NCI-H82 (cell line): ENCODE measurements around the gene KRT78.
"Not testable (repeated sequence)": the region's sequence is repeated elsewhere in the genome, so short reads cannot be mapped to it uniquely, and the experiment has no call there.

Source experiments
- DNase-seq: peaks from one replicate; lab custom pipeline; 2025; lab: John Stamatoyannopoulos, UW

The KRT78 gene

DNA sequence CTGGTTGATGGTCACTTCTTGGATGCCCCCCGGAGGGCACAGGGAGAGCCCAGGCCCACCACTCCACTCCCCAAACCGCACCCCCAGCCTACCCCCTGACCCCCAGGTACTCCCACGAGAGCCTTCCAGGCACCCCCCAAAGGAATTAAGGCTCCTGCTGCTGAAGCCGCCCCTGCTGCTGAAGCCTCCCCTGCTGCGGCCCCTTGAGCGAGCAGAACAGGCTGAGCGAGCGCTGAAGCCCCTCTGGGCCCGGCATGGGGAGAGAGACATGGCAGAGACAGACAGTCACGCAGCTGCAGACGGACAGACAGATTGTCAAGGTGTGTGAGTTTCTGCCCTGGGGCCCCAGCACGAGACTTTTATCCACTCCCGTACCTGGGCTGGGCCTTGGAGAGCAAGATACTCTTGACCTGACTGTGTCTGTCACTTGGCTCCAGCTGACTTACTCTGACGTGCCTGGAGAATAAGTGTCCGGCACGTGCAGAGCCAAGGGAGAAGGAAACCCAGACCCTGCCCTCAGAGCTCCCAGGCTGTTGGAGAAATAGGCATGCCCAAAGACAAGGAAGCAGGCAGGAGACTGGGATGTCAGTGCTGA, at the start of gene KRT78:
Gene KRT78, minus strand, starts transcription at position 334 of the 595 bp plus-strand sequence. Its CDS starts 64 bp downstream, at position 270.
- DNase-seq = no peak

DNA sequence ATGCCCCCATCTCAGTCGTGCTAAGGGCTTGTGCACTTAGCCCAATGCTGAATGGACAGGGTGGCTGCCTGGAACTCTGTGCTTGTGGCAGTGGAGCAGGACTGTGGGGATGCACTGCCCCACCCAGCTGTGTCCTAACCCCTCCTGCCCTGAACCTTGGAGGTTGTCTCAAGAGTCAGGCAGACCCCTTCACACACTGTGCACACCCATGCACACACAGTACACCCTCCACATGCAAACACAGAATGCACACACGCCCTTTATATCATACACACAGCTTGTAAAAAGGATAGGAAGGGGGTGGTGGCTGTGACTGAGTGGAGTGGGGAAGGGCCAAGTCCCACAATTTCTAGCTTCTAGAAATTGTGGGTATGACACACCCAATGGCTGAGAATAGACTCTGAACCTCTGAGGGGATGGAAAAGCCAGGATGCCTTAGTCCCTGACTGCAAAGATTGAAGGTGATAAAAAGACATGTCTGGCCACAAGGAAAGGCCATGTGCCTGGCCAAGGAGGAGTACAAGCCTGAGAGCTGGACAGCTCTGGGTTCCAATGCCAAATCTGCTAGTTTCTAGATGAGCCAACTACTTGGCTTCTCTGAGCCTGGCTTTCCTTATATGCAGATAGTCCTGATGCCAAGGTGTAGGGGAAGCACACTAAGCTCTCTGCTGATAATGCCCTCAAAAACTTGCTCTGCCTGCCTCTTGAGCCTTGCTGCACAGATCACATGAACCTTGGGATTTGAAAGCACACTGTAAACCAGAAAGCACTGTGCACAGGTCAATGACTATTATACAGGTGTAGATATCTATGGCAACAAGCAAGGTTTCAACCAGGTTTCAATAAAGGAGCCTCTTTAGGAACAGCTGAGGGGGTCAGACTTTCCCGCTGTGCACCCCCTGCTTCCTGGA, 47.7 kb upstream of the KRT78 start:
- DNase-seq = no peak

- no peak for DNase-seq
Observed at GRCh38 chr12:52895726-52896189, 47.0 kb upstream of the KRT78 start.

- DNase-seq = no peak
Observed at GRCh38 chr12:52892974-52893373, 44.2 kb upstream of the KRT78 start.

DNA sequence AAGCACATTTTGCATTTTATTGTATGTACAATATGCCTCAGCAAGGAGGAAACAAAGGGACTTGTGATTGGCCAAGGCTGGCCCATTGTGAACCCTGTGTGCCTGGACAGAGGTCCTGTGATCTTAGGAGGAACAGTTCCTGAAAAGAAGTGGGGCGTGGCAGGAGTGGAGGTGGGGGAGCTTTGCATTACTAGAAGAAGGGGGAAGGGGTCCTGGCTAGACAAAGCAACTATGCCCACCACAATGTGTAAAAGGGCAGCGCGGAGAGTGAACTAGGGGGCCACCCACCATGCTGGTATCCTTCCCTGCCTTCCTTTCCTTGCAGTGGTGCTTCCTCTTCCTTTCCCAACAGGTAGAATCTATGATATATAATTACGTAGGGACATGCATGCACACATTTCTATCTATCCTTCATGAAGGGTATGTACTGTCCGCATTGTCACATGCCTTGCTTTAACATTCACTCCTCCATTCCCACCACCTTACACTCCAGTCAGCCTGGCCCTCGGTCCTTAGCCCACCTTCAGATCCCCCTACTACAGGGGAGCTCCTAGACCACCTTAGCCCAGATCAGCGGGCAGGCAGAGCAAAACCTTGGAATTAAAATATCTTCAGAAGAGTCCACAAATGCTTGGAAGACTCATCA, 43.5 kb upstream of the KRT78 start:
- no peak for DNase-seq

- no peak for DNase-seq
Observed at GRCh38 chr12:52891044-52891443, 42.2 kb upstream of the KRT78 start.

- DNase-seq = no peak
Observed at GRCh38 chr12:52890417-52890816, 41.6 kb upstream of the KRT78 start.

GRCh38 chr12:52884526-52885293, 35.9 kb upstream of the KRT78 start:
- DNase-seq = peak; percentile 80

DNA sequence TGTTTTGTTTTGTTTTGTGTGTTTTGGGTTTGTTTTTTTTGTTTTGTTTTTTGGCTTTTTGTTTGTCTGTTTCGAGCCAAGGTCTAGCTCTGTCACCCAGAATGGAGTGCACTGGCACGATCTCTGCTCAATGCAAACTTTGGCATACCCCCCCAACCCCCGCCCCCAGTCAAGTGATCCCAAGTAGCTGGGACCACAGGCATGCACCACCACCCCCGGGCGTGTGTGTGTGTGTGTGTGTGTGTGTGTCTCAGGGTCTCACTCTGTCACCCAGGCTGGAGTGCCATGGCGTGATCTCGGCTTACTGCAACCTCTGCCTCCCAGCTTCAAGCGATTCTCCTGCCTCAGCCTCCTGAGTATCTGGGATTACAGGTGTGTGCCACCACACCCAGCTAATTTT, 31.7 kb upstream of the KRT78 start:
- DNase-seq = not testable (repeated sequence)

GRCh38 chr12:52879394-52880351, 30.9 kb upstream of the KRT78 start:
- peak; percentile 94 for DNase-seq

- no peak for DNase-seq
Observed at GRCh38 chr12:52878507-52879393, 30.0 kb upstream of the KRT78 start.

GRCh38 chr12:52877242-52877641, 28.4 kb upstream of the KRT78 start:
- no peak for DNase-seq

- DNase-seq = no peak
Observed at GRCh38 chr12:52876372-52876771, 27.6 kb upstream of the KRT78 start.

GRCh38 chr12:52874573-52875435, 26.0 kb upstream of the KRT78 start:
- DNase-seq = no peak

DNA sequence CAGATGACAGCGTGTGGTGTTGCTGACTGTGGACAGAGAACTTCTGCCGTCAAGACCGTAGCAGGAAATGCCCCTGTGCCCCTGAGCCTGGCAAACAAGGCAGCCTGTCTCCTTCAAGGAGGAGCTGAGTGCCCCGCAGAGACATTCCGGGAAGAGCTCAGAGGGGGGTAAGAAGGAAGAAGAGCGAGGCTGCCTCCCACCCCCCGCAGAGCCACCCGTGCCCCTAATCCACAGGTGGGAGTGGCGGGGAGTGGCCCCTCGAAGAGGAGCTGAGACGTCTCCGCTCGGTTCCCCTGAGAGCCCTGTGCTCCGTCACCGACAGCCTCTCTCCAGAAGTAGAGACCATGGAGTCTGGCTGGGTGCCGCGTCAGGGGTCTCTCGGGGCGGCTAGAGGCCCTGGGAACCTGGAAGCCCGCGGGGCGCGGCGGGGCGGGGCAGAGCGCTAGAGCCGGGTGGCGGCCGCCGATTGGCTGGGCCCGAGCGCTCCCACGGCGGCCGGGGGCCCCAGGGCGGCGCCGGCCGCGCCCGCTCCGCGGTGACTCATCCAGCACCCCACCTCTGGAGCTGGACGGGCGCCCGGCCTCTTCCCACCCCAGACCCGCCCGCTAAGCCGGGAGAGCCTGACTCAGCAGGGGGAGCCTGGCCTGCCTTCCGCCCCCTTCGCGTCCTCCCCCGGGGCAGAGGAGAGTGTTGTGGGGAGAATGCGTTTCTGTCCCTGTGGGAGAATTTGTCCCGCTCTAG, 25.2 kb upstream of the KRT78 start:
- peak; percentile 28 for DNase-seq

DNA sequence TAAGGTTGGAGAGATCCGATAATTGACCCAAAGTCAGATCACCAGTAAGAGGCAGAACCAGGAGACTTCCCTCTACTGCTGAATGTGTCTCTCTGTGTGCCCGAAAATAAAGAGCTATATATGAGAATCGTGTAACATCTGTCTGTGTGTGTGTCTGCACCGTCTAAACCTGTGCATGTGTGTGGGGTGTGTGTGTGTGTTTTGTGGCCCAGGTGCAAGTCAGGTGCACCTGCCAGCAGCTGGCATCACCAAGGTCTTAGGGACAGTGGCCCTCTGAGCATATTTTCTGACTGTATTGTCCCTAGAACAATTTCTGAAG, 24.7 kb upstream of the KRT78 start:
- DNase-seq = no peak

DNA sequence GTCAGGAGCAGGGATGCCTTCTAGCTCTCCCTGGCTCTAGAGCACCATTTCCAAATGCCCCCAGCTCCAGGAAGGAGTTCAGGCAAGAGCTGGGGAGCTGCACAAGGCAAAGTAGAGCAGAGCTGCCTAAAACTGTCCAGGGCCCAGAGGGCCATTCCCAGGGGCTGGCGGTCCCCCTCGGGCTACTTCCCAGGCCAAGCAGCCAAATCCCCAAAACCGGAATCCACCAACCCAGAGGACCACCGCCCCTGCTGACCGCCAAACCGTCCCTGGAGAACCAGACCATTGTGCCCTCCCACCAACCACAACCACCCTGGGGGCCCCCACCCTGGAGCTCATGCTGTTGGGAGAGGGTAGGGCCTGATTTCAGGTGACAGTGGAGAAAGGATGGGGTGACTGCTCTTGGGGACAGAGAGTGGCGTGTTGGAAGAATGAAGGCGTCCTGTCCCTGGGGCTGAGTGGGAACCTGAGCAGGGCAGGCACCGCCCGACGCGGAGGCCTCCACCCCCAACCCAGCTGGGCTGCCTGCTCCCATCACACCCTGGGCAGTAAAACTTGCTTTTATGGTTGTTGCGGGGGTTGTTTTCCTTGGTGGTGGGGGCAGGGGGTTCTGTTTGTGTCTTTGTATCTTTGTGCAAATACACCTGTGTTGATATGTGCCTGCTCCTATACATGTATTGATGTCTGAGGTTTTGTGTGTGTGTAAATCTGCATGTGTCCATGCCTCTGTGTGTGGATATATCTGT, 24.0 kb upstream of the KRT78 start:
- no peak for DNase-seq
